Endodermal cell (in vitro differentiated cells): ENCODE measurements around the gene HECW1. TPM values are rescaled to one million over a fixed set of nuclear protein-coding genes. Genes with fewer than 3 reads are reported as not detected.

ENCODE experiments used
- DNase-seq: peaks from one replicate; pipeline ENCODE4 v3.0.0-alpha.2; 2017
- H3K27ac ChIP-seq: 2 replicates; pipeline ENCODE4 v1.5.1; 2013; ENCODE audit warnings: mild to moderate bottlenecking, low read depth, low read length, moderate library complexity
- H3K27me3 ChIP-seq: 2 replicates; pipeline ENCODE4 v1.6.1; 2013; ENCODE audit warnings: mild to moderate bottlenecking, low read length, moderate library complexity; ENCODE audit not compliant: insufficient read depth, control insufficient read depth, poor library complexity, severe bottlenecking
- H3K36me3 ChIP-seq: 2 replicates; pipeline ENCODE4 v1.7.0; 2013; ENCODE audit warnings: mild to moderate bottlenecking, low read length, moderate library complexity; ENCODE audit not compliant: control insufficient read depth, insufficient read depth
- H3K4me1 ChIP-seq: one replicate; pipeline ENCODE4 v1.7.0; 2013; ENCODE audit warnings: low read length; ENCODE audit not compliant: control insufficient read depth, insufficient read depth
- H3K4me3 ChIP-seq: 2 replicates; pipeline ENCODE4 v1.5.1; 2013; ENCODE audit warnings: mild to moderate bottlenecking, low read length, moderate library complexity
- H3K9ac ChIP-seq: 2 replicates; pipeline ENCODE4 v1.6.1; 2013; ENCODE audit warnings: mild to moderate bottlenecking, low read length, moderate library complexity; ENCODE audit not compliant: poor library complexity, severe bottlenecking; ENCODE audit errors: extremely low read depth
- H3K9me3 ChIP-seq: 2 replicates; pipeline ENCODE4 v1.6.1; 2013; ENCODE audit warnings: mild to moderate bottlenecking, low read length, moderate library complexity; ENCODE audit not compliant: control insufficient read depth
- H3K27ac Mint-ChIP-seq: 2 replicates; pipeline ENCODE4 v1.8.0; 2020; ENCODE audit warnings: mixed read lengths
- H3K27me3 Mint-ChIP-seq: 2 replicates; pipeline ENCODE4 v1.8.0; 2021; ENCODE audit warnings: mild to moderate bottlenecking, mixed read lengths; ENCODE audit not compliant: insufficient read depth
- H3K36me3 Mint-ChIP-seq: 2 replicates; pipeline ENCODE4 v1.8.0; 2020; ENCODE audit warnings: low read depth, mixed read lengths
- H3K4me1 Mint-ChIP-seq: 2 replicates; pipeline ENCODE4 v1.8.0; 2020; ENCODE audit warnings: mixed read lengths
- H3K4me3 Mint-ChIP-seq: 2 replicates; pipeline ENCODE4 v1.8.0; 2020; ENCODE audit warnings: mild to moderate bottlenecking, moderate library complexity, mixed read lengths
- H3K9me3 Mint-ChIP-seq: 2 replicates; pipeline ENCODE4 v1.8.0; 2020; ENCODE audit warnings: mild to moderate bottlenecking, mixed read lengths
- CTCF ChIP-seq: fragments of 200-600 bp; sonication (generic); conservative IDR thresholded peaks from 2 replicates; pipeline ENCODE4 v1.5.0; 2021; ENCODE audit warnings: antibody characterized with exemption, mild to moderate bottlenecking
- WGBS, 2 experiments: methylation state at CpG; one replicate each; pipeline versions ENCODE4 v1.1.5 to v1.1.7; 2013; ENCODE audit warnings: missing lambda C conversion rate in 2 of 2, mixed read lengths in 1 of 2; ENCODE audit not compliant: insufficient coverage in 1 of 2, insufficient read length in 1 of 2; 5-methylcytosine and 5-hydroxymethylcytosine counted together
- total RNA-seq, 2 donors: library from RNA; stranded (reverse); fragmentation: NEBNext Ultra II Directional in 1 of 2; extraction: Animal tissue kit (Norgen Biotek cat#: 25700) in 1 of 2; gene quantifications; 2 replicates in 1 of 2; 3 replicates in 1 of 2; pipeline ENCODE4 v1.2.1, GENCODE V29; 2021

Gene HECW1
- total RNA-seq, 2 donors from 2014 or later: 4.6 to 12.0 TPM

DNA sequence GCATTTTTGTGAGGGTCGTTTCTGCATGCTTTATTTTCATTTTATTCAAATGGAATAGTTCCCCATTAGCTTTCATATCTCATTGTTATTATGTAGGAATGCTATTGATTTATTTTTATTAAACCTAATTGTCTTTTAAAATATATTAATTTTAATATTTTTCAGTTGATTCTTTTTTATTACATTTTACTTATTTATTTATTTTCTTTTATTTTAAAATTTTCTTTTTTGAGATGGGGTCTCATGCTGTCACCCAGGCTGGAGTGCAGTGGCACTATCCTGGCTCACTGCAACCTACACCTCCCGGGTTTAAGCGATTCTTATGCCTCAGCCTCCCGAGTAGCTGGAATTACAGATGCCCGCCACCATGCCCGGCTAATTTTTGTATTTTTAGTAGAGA, 463.1 kb downstream of the HECW1 start:
- Histone ChIP-seq H3K36me3 (no peaks in the 10 kb centered on the region), H3K9ac (no peak overlapping the region), H3K27ac (no peak overlapping the region), H3K27me3 (no peaks in the 10 kb centered on the region), H3K4me1 (no peaks in the 10 kb centered on the region), H3K9me3 (peaks cover 9% of the 10 kb centered on the region), H3K4me3 (no peak overlapping the region)
- TF ChIP-seq CTCF: no peak
- H3K9me3 Mint-ChIP-seq: peaks cover 3% of the 10 kb centered on the region
- H3K4me1 Mint-ChIP-seq: peaks cover 3% of the 10 kb centered on the region
- WGBS, 2 experiments: 95% methylated on average over 5 of the region's 6 CpGs; no CpG with 5 or more reads in 1 of the 2 experiments
- H3K27me3 Mint-ChIP-seq: no peaks in the 10 kb centered on the region
- H3K36me3 Mint-ChIP-seq: no peaks in the 10 kb centered on the region
- H3K27ac Mint-ChIP-seq: no peak overlapping the region
- no peak for DNase-seq
- no peak overlapping the region for H3K4me3 Mint-ChIP-seq

- no peak for TF ChIP-seq CTCF
Measured at GRCh38 chr7:43576241-43576640, 463.8 kb downstream of the HECW1 start.

DNA sequence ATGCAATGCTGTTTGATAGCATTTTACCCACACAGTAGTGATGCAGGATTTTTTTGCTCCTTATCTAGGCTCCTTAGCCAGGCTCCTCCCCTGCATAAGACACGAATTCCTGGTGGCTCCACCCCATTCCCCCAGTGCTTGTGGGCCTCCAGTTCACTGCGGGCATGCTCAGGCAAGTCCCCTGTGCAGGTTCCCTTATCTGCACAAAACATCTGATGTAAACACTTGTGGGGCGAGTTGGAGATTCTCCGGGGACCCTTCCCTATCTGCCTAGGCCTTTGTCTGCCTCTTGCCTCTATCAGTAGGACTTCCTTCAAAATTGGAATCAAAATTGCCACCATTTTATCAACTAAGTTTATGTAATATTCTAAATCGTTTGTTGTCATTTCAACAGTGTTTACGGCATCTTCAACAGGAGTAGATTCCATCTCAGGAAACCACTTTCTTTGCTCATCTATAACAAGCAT, 465.1 kb downstream of the HECW1 start:
- no peak for TF ChIP-seq CTCF
- H3K27me3 Mint-ChIP-seq: peaks cover 7% of the 10 kb centered on the region
- Histone ChIP-seq H3K9me3 (peaks cover 9% of the 10 kb centered on the region), H3K36me3 (no peaks in the 10 kb centered on the region), H3K4me3 (no peak overlapping the region), H3K9ac (no peak overlapping the region), H3K4me1 (no peaks in the 10 kb centered on the region), H3K27ac (no peak overlapping the region), H3K27me3 (peaks cover 17% of the 10 kb centered on the region)
- H3K4me1 Mint-ChIP-seq: peaks cover 9% of the 10 kb centered on the region
- H3K4me3 Mint-ChIP-seq: no peak overlapping the region
- WGBS, 2 experiments: 90 to 95% methylated on average over 6 of the region's 6 CpGs
- no peaks in the 10 kb centered on the region for H3K36me3 Mint-ChIP-seq
- peak; percentile 72 for DNase-seq
- H3K27ac Mint-ChIP-seq: peak overlapping the region; percentile 16
- peaks cover 3% of the 10 kb centered on the region for H3K9me3 Mint-ChIP-seq

More at GRCh38 chr7:43576241-43576640, 463.8 kb downstream of the HECW1 start:
- Histone ChIP-seq H3K9ac (no peak overlapping the region), H3K4me1 (no peaks in the 10 kb centered on the region), H3K9me3 (peaks cover 9% of the 10 kb centered on the region), H3K36me3 (no peaks in the 10 kb centered on the region), H3K27ac (no peak overlapping the region), H3K4me3 (no peak overlapping the region), H3K27me3 (peaks cover 5% of the 10 kb centered on the region)
- no peak overlapping the region for H3K4me3 Mint-ChIP-seq
- H3K36me3 Mint-ChIP-seq: no peaks in the 10 kb centered on the region
- peaks cover 3% of the 10 kb centered on the region for H3K9me3 Mint-ChIP-seq
- peaks cover 3% of the 10 kb centered on the region for H3K4me1 Mint-ChIP-seq
- DNase-seq: no peak
- H3K27me3 Mint-ChIP-seq: no peaks in the 10 kb centered on the region
- H3K27ac Mint-ChIP-seq: no peak overlapping the region
- WGBS, 2 experiments: 98 to 100% methylated on average over 2 to 3 of the region's 3 CpGs
